Colonic mucosa (tissue), 4 donors: ENCODE measurements around the gene EPS8. TPM values are rescaled to one million over a fixed set of nuclear protein-coding genes. Genes with fewer than 3 reads are reported as not detected.

Experiments
- DNase-seq: peaks from one replicate; pipeline ENCODE4 v3.0.0-alpha.2; 2020
- H3K27ac ChIP-seq: fragments of 200-600 bp; one replicate; pipeline ENCODE4 v1.8.0; 2021
- H3K27me3 ChIP-seq: fragments of 200-600 bp; one replicate; pipeline ENCODE4 v1.8.0; 2021
- H3K36me3 ChIP-seq: fragments of 200-600 bp; one replicate; pipeline ENCODE4 v1.8.0; 2021
- H3K4me1 ChIP-seq: fragments of 200-600 bp; one replicate; pipeline ENCODE4 v1.8.0; 2021; ENCODE audit warnings: mild to moderate bottlenecking
- H3K4me3 ChIP-seq: fragments of 200-600 bp; one replicate; pipeline ENCODE4 v1.8.0; 2021
- H3K9ac ChIP-seq, 2 donors: one replicate each; pipeline ENCODE4 v1.7.0; 2013; ENCODE audit warnings: control low read depth in 2 of 2, low read depth in 2 of 2, low read length in 2 of 2
- H3K9me3 ChIP-seq: fragments of 200-600 bp; one replicate; pipeline ENCODE4 v1.8.0; 2021
- CTCF ChIP-seq: fragments of 200-600 bp; IDR thresholded peaks from one replicate; pipeline ENCODE4 v1.8.0; 2022; ENCODE audit warnings: antibody characterized with exemption, mild to moderate bottlenecking
- intact Hi-C: fragments of 100-400 bp; cut with DNase I; formaldehyde crosslinking; loops from one replicate; pipeline ENCODE4 v1.14.1; 2022
- total RNA-seq, 2 donors: library from RNA; stranded (reverse); fragmentation: NEBNext Ultra II Directional in 1 of 2; extraction: Animal tissue kit (Norgen Biotek cat#: 25700) in 1 of 2; gene quantifications; one replicate each; pipeline ENCODE4 v1.2.1, GENCODE V29; 2021
- donor health status: healthy.
- donor health status: DM: no; HTN: no; CAD: no.
- donor health status: DM: no; HTN: no; CAD: no.

EPS8 gene
- total RNA-seq, 2 donors from 2014 or later: 93.7 to 161 TPM

- no peak for DNase-seq
- H3K27ac ChIP-seq: no peak overlapping the region
- H3K4me1 ChIP-seq: peaks cover 5% of the 10 kb centered on the region
- no peak overlapping the region for H3K4me3 ChIP-seq
- no peak for TF ChIP-seq CTCF
- intact Hi-C loops: loop anchor here (5.0 kb wide), 1 partner anchor 185 kb away; the partner anchor contains the start of gene EPS8
- no peaks in the 10 kb centered on the region for H3K36me3 ChIP-seq
- H3K27me3 ChIP-seq: no peaks in the 10 kb centered on the region
- H3K9ac ChIP-seq: no peak overlapping the region
- no peaks in the 10 kb centered on the region for H3K9me3 ChIP-seq
Observed at GRCh38 chr12:15602051-15602672, 187.0 kb downstream of the EPS8 start.

GRCh38 chr12:15601210-15601800 is 187.9 kb downstream of the EPS8 start:
- DNase-seq: no peak
- no peak for TF ChIP-seq CTCF
- no peak overlapping the region for H3K27ac ChIP-seq
- H3K9me3 ChIP-seq: no peaks in the 10 kb centered on the region
- H3K27me3 ChIP-seq: no peaks in the 10 kb centered on the region
- no peaks in the 10 kb centered on the region for H3K36me3 ChIP-seq
- peaks cover 5% of the 10 kb centered on the region for H3K4me1 ChIP-seq
- H3K9ac ChIP-seq: no peak overlapping the region
- intact Hi-C loops: loop anchor here (5.0 kb wide), 1 partner anchor 186 kb away; the partner anchor contains the start of gene EPS8
- no peak overlapping the region for H3K4me3 ChIP-seq

- Histone ChIP-seq H3K4me3 (no peak overlapping the region), H3K27ac (no peak overlapping the region), H3K9ac (no peak overlapping the region), H3K27me3 (no peaks in the 10 kb centered on the region), H3K4me1 (peaks cover 5% of the 10 kb centered on the region), H3K9me3 (no peaks in the 10 kb centered on the region), H3K36me3 (no peaks in the 10 kb centered on the region)
- intact Hi-C loops: loop anchor here (5.0 kb wide), 1 partner anchor 187 kb away; the partner anchor contains the start of gene EPS8
- no peak for TF ChIP-seq CTCF
- DNase-seq: no peak
Observed at GRCh38 chr12:15600223-15600935, 188.8 kb downstream of the EPS8 start.

- DNase-seq: no peak
- Histone ChIP-seq H3K27ac (no peak overlapping the region), H3K4me1 (peaks cover 5% of the 10 kb centered on the region), H3K4me3 (no peak overlapping the region), H3K36me3 (no peaks in the 10 kb centered on the region), H3K27me3 (no peaks in the 10 kb centered on the region), H3K9ac (no peak overlapping the region), H3K9me3 (no peaks in the 10 kb centered on the region)
- no peak for TF ChIP-seq CTCF
- intact Hi-C loops: loop anchor here (5.0 kb wide), 1 partner anchor 188 kb away; the partner anchor contains the start of gene EPS8
Observed at GRCh38 chr12:15599266-15600037, 189.7 kb downstream of the EPS8 start.
